GM19395 (cell line): ENCODE data around the gene MMP24OS.
"Not testable (repeated sequence)": the region's sequence is repeated elsewhere in the genome, so short reads cannot be mapped to it uniquely, and the experiment has no call there.

Experiments used
- ATAC-seq: cut with Tn5 transposase; IDR thresholded peaks from one replicate; pipeline ENCODE4 v1.9.1; 2021; ENCODE audit warnings: mild to moderate bottlenecking, moderate library complexity; ENCODE audit not compliant: unreplicated experiment

MMP24OS gene

DNA sequence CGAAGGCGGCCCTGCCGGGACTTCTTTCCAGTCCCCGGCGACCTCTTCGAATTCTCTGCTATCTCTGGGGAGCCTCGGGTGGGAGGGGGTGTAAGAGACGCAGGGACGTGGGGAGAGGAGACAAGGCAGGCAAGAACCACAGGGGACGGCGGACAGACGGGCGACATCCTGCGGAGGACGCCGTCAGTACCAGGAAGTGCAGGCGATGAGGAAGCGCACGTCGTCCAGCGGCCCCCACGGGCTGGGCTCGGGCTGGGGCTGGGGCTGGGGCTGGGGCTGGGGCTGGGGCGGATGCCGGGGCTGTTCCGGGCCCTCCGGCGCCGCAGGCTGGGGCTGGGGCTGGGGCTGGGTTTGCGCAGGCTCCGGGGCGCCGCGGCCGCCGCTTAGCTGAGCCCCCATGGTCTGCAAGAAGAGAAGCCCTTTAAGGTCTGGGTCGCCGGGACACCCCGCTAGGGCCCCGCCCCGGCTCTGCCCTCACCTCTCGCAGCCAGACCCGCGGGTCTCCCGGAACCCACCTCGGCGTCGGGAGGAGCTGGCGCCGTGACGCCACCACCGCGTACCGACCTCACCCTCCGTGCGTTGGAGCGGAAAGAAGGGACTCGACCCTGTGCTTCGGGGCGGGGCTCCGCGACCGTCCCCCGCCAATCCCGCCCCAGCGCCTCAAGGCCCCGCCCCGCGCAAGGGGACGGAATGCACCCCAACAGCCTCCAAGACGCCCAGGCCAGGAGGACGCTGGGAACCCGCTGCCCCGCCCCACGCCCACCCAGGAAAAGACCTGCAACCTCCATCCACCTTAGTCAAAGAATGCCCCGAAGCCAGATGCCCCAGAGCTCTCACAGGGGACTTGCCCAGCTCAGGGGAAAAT, at the start of gene MMP24OS:
MMP24OS (minus strand) TSS at position 592 of the 865 bp plus-strand sequence; CDS start at position 399, 193 bp downstream.
- ATAC-seq = peak; percentile 86

DNA sequence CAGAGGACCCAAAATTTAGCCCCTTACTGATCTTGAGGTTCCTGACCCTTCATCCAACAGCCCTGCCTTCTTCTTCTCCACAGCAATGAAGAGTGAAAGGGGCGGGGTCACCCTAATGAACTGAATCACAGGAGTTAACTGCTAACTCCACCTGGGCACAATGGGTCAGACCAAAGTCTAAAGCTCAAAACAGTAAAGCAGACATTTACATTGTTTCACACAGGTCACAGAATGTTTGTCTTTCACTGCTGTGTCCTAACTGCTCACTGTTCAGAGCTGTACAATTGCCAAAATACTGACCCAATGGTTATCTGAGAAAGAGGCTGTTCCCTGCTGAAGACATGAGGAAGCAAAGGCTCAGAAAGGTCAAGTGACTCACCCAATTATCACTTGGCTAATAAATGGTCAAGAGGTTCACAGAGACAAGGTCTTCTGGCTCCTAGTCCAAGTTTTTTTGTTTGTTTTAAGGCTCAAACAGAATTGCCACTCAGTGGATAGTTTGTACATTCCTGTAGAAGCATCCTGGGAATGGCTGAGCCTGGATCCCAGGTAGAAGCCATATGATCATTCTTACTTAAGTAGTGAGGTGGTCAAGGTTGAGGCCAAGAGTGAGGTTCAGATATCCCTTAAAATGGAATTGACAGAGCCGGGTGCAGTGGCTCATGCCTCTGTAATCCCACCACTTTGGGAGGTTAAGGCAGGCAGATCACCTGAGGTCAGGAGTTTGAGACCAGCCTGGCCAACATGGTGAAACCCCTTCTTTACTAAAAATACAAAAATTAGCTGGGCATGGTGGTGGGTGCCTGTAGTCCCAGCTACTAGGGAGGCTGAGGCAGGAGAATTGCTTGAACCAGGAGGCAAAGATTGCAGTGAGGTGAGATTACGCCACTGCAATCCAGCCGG, 49.4 kb upstream of the MMP24OS start:
- no peak for ATAC-seq

GRCh38 chr20:35326740-35327073, 48.8 kb upstream of the MMP24OS start:
- ATAC-seq = no peak

- ATAC-seq = no peak
Measured at GRCh38 chr20:35326021-35326739, 48.3 kb upstream of the MMP24OS start.

DNA sequence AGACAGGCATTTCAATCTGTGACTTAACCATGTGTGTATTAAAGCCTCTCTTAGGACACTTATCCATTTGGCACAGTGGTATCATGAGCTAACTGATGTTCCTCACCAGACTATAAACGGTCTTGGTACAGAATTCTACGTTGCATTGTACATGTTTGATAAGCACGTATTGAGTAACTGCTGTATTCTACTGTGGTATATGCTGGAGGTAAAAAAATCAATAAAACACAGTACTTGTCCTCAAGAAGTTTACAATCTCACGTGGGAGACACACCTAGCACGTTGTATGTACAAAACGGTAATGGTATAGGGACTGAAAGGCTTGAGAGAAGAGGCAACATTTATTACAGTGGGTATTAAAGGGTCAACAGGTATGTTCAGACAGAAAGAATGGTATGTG, 47.5 kb upstream of the MMP24OS start:
- no peak for ATAC-seq

- ATAC-seq = no peak
Measured at GRCh38 chr20:35320396-35321126, 42.6 kb upstream of the MMP24OS start.

DNA sequence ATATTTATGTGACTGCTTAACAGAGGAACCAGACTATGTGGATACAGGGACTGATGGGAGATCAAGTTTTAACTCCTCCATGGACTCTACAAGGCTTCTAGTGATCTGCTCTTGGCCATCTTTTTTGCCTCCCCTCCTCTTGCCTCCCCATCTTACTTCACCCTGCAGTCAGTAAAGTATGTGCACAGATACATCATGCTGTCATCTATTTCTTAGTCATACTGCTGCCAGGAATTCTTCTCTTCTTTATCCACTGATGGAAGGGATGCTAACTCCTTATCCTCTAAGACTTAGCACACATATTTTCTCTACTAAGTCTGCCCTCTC, 41.9 kb upstream of the MMP24OS start:
- ATAC-seq = no peak

DNA sequence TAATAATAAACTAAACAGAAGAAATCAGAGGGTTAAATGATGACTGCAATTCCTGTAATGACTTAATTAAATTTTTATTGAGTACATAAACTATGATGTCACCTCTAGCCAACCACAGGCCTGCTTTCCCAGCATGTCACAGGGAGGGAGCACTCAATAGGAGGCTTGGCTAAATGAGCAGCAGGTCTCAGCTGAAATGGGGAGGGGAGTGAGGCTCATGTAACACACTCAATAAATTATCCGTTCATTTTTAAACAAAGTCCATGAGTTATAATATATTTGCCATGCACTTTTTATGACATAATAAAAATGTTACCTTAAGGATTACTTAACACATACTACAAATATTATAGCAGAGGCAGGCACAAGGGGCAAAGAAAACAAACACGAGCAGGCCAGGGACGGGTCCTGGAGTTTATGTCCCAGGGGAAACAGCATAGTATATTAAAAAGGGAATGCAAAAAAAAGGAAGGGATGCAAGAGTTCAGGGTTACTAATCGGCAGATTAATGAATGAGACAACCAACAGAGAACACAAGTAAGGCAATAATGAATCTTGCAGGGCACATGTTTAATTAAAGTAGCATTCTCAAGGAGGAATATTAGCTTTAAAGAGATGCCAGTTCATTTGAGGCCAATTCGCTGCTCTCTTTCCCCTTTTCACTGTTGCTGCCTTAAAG, 41.4 kb upstream of the MMP24OS start:
- ATAC-seq = no peak

DNA sequence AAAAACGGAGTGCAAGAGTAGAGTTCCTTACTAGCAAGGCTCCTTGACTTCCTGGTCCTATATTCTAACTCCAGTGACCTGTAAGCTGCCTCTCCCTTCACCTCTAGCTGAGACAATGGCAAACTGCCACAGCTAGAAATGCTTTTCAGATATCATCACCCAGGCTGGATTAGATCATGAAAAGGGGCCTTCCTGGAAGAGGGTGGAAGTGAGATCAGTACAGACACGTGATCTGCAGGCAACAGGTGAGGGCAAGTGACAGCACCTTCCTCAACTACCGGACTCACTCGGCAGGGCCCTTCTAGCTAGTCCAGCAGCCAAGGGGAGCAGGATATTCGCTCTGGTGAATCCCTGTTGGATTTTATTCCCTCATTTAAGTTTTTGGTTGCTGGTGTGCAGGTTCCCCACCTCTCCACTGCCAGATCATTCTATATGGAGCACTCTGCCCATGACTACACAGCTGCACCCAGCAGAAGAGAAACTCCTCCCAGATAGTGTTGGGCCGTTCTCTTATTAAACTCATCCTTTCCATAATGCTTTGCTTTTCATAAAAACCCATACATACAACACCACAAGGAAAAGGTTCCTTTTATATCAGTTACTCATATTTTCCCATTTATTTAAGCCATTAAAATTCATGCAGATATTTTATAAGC, 40.7 kb upstream of the MMP24OS start:
- no peak for ATAC-seq

- ATAC-seq = no peak
Measured at GRCh38 chr20:35317416-35318210, 39.7 kb upstream of the MMP24OS start.

DNA sequence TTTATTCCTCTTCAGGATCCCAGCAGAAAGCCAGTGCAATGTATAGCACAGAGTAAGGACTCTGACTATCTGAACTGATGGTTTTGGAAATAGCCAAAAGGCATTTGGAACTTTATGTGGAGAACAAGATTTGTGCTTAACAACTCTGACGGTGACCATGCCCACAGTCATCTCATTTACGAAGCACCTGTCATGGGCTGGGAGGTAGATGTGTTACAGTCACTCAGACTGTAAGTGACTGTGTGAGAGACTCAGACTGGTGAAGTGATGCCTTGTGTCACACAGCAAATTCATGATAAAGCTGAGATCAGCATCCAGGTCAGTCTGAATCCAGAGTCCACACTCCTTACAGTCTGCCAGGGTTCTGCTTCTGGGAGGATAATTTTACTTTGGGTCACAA, 38.2 kb upstream of the MMP24OS start:
- no peak for ATAC-seq

DNA sequence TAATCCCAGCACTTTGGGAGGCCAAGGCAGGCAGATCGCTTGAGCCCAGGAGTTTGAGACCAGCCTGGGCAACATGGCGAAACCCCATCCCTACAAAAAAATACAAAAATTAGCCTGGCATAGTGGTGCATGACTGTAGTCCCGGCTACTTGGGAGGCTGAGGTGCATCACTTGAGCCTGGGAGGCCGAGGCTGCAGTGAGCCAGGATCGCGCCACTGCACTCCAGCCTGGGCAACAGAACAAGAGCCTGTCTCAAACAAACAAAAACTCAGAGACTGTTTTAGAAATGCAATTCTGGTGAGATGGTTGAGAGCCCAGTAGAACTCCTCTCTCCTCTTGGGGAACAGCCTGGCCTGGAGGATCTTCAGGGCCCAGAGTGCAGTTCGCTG, 37.7 kb upstream of the MMP24OS start:
- ATAC-seq = not testable (repeated sequence)

- ATAC-seq = no peak
Measured at GRCh38 chr20:35314816-35315631, 37.1 kb upstream of the MMP24OS start.

DNA sequence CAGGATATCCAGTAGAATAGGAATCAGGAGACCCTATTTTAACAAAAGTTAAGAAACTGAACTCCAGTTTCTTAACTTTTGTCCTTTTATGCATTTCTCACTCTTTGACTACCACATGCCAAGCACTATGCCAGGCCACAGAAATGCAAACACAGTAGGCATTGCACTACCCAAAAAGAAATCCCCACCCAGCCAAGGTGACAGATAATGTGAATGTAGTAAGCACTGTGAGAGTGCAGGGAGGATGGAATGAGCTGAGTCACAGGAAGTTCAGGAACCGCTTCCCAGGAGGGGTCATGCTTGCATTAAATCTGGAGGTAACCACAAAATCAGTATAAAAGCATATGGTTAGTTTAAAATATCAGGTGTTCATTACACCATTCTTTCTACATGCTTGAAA, 34.4 kb upstream of the MMP24OS start:
- ATAC-seq = no peak

DNA sequence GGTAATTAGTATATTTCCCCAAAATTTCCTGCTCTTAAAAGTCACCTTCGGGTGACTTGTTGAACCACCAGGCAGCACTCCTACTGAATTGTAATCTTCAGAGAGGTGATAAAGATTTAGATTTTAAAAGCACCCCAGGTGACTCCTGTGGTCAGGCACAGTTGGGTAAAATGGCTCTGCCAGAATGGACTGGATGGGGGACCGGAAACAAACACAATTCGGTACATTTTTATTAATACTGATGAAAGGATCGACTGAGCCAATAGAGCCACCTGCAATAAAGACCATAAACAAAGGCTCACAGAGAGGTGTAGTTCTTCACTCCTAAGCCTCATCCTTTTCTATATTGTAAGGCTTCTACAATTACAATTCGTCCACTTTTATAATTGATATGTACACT, 33.9 kb upstream of the MMP24OS start:
- no peak for ATAC-seq

- ATAC-seq = no peak
Measured at GRCh38 chr20:35311409-35311808, 33.5 kb upstream of the MMP24OS start.

DNA sequence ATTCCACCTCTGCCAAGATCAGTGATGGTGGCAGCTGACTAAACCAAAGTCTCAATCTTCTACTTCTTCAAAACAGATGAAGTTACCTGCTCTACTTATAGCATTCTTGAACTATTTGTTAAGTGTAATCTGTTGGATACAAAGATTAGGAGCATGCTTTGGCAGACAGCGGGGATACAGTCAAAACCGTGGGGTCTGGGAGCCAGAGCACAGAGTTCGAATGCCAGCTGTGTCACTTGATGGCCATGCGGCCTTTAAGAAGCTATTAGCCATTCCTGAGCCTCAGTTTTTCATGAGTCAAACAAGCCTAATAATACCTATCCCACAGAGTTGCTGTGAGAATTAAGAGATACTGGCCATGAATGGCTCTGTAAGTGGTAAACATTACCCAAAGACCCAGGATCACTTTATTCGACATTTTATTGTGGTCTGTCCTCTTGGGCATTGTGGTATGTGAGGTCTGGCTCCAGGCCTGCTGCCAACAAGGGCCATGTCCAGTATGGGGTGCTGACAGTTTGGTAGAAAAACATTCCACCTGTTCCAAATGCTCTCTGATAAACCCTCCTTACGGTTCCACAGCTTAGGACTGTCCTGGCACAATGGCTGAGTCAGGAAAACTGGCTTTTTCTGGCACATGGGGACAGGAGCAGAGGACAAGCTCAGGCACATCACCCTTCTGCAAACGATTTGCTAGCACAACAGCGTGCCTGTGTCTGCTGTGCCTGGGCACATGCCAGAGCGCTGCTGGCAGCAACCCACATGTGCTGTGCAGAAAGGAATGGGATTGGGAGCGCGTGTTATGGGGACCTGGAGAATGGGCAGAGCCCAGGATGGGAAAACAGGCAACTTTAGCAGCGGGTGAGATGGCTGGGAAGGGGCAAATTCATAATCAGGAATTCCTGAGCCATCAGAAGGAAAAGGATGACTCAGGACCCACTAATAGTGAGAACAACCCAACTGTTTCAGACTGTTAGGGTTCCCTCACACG, 30.0 kb upstream of the MMP24OS start:
- ATAC-seq = no peak
